ENCODE data around the gene HELT.

GRCh38 chr4:185054272-185054671 is 36.0 kb downstream of the HELT start:
- TF ChIP-seq MTA3 (IDR thresholded peaks at IDR 0.05; ENCODE audit: borderline replicate concordance, low read length) (no peak), CTCF (IDR thresholded peaks at IDR 0.05 in 2 of 3, conservative IDR thresholded peaks at IDR 0.05 in 1 of 3; ENCODE audit: control insufficient read depth in 2 of 3, extremely low read depth in 1 of 3, insufficient read depth in 1 of 3, low read depth in 3 of 3, low read length in 3 of 3) (no peak), HDAC2 (IDR thresholded peaks at IDR 0.05) (no peak), NR2F1 (conservative IDR thresholded peaks at IDR 0.05) (no peak)

Data from GM12878 (cell line).